DOHH2 (cell line): Measurements from ENCODE around the gene SPINK8.
A peak's percentile ranks its signal among the peaks of the same experiment; 100 is the strongest.

Source experiments
- H3F3A ChIP-seq: fragments of 200-600 bp; sonication (generic), shearing (Covaris generic); 2 replicates; pipeline ENCODE4 v1.6.0; 2016; ENCODE audit warnings: antibody characterized with exemption, mild to moderate bottlenecking; ENCODE audit not compliant: control insufficient read depth, insufficient read depth
- H3K27ac ChIP-seq: fragments of 200-600 bp; sonication (generic); 2 replicates; pipeline ENCODE4 v1.5.1; 2014; ENCODE audit warnings: low read depth, mild to moderate bottlenecking, low read length, moderate library complexity
- H3K27me3 ChIP-seq: fragments of 200-600 bp; sonication (generic); 2 replicates; pipeline ENCODE4 v1.6.1; 2014; ENCODE audit warnings: mild to moderate bottlenecking, low read length, mixed read lengths; ENCODE audit not compliant: control insufficient read depth
- H3K36me3 ChIP-seq: fragments of 200-600 bp; sonication (generic); 2 replicates; pipeline ENCODE4 v1.6.1; 2014; ENCODE audit warnings: mild to moderate bottlenecking, low read length, moderate library complexity, mixed read lengths; ENCODE audit not compliant: control insufficient read depth
- H3K4me1 ChIP-seq: fragments of 200-600 bp; sonication (generic); 2 replicates; pipeline ENCODE4 v1.6.1; 2014; ENCODE audit warnings: mild to moderate bottlenecking, low read length, mixed read lengths; ENCODE audit not compliant: control insufficient read depth
- H3K4me2 ChIP-seq: fragments of 200-600 bp; sonication (generic); 2 replicates; pipeline ENCODE4 v1.6.0; 2014; ENCODE audit warnings: mild to moderate bottlenecking, low read length, moderate library complexity
- H3K4me3 ChIP-seq: fragments of 200-600 bp; sonication (generic); 2 replicates; pipeline ENCODE4 v1.5.1; 2014; ENCODE audit warnings: mild to moderate bottlenecking, low read length, mixed read lengths
- H3K79me2 ChIP-seq: fragments of 200-600 bp; sonication (generic); 2 replicates; pipeline ENCODE4 v1.6.1; 2014; ENCODE audit warnings: mild to moderate bottlenecking, low read length, mixed read lengths; ENCODE audit not compliant: control insufficient read depth
- H3K9me2 ChIP-seq: fragments of 200-600 bp; sonication (generic); replicated peaks from 2 replicates; pipeline ENCODE4 v1.6.1; 2014; ENCODE audit warnings: mild to moderate bottlenecking, low read length, mixed read lengths; ENCODE audit not compliant: control insufficient read depth
- H3K9me3 ChIP-seq: fragments of 200-600 bp; sonication (generic); 2 replicates; pipeline ENCODE4 v1.6.1; 2014; ENCODE audit warnings: antibody characterized with exemption, low read length, mixed read lengths; ENCODE audit not compliant: control insufficient read depth, insufficient read depth
- H4K20me1 ChIP-seq: fragments of 200-600 bp; sonication (generic); 2 replicates; pipeline ENCODE4 v1.6.0; 2014; ENCODE audit warnings: low read depth, mild to moderate bottlenecking, antibody characterized with exemption, low read length, moderate library complexity; ENCODE audit not compliant: control insufficient read depth, insufficient read depth
- EZH2phosphoT487 ChIP-seq: fragments of 200-600 bp; sonication (generic); IDR thresholded peaks from 2 replicates; pipeline ENCODE4 v1.6.1; 2017; ENCODE audit warnings: borderline replicate concordance, mild to moderate bottlenecking, antibody characterized with exemption, low read length, moderate library complexity, mixed read lengths
- TF ChIP-seq, protein P1 (sequence below): fragments of 200-600 bp; sonication (generic); IDR thresholded peaks from one replicate; pipeline ENCODE4 v1.5.1; 2014; ENCODE audit warnings: antibody characterized with exemption, mild to moderate bottlenecking, low read depth, low read length; ENCODE audit not compliant: poor library complexity, severe bottlenecking

The SPINK8 gene

GRCh38 chr3:48275287-48276027 is 58.0 kb downstream of the SPINK8 start:
- H3K9me2 ChIP-seq = no peaks in the 10 kb centered on the region
- H3K9me3 ChIP-seq = no peaks in the 10 kb centered on the region
- no peak overlapping the region for H3K4me2 ChIP-seq
- no peak for TF ChIP-seq EZH2phosphoT487
- TF ChIP-seq, protein P1, sequence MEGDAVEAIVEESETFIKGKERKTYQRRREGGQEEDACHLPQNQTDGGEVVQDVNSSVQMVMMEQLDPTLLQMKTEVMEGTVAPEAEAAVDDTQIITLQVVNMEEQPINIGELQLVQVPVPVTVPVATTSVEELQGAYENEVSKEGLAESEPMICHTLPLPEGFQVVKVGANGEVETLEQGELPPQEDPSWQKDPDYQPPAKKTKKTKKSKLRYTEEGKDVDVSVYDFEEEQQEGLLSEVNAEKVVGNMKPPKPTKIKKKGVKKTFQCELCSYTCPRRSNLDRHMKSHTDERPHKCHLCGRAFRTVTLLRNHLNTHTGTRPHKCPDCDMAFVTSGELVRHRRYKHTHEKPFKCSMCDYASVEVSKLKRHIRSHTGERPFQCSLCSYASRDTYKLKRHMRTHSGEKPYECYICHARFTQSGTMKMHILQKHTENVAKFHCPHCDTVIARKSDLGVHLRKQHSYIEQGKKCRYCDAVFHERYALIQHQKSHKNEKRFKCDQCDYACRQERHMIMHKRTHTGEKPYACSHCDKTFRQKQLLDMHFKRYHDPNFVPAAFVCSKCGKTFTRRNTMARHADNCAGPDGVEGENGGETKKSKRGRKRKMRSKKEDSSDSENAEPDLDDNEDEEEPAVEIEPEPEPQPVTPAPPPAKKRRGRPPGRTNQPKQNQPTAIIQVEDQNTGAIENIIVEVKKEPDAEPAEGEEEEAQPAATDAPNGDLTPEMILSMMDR = no peak
- H3K27ac ChIP-seq = no peak overlapping the region
- H3K4me1 ChIP-seq = no peaks in the 10 kb centered on the region
- no peaks in the 10 kb centered on the region for H3K27me3 ChIP-seq
- H4K20me1 ChIP-seq = no peaks in the 10 kb centered on the region
- H3K79me2 ChIP-seq = no peaks in the 10 kb centered on the region
- H3F3A ChIP-seq = no peaks in the 10 kb centered on the region
- no peak overlapping the region for H3K4me3 ChIP-seq
- H3K36me3 ChIP-seq = peaks cover 7% of the 10 kb centered on the region; the same call in 1 of the 2 replicates

- Histone ChIP-seq H3K4me2 (no peak overlapping the region), H3K36me3 (peaks cover 17% of the 10 kb centered on the region), H3K9me2 (no peaks in the 10 kb centered on the region), H3F3A (no peaks in the 10 kb centered on the region), H3K9me3 (no peaks in the 10 kb centered on the region), H4K20me1 (no peaks in the 10 kb centered on the region), H3K4me1 (no peaks in the 10 kb centered on the region), H3K79me2 (no peaks in the 10 kb centered on the region), H3K4me3 (no peak overlapping the region), H3K27ac (no peak overlapping the region), H3K27me3 (no peaks in the 10 kb centered on the region)
- TF ChIP-seq EZH2phosphoT487 = no peak
These were observed 59.0 kb downstream of the SPINK8 start for GRCh38 chr3:48274452-48274851.

DNA sequence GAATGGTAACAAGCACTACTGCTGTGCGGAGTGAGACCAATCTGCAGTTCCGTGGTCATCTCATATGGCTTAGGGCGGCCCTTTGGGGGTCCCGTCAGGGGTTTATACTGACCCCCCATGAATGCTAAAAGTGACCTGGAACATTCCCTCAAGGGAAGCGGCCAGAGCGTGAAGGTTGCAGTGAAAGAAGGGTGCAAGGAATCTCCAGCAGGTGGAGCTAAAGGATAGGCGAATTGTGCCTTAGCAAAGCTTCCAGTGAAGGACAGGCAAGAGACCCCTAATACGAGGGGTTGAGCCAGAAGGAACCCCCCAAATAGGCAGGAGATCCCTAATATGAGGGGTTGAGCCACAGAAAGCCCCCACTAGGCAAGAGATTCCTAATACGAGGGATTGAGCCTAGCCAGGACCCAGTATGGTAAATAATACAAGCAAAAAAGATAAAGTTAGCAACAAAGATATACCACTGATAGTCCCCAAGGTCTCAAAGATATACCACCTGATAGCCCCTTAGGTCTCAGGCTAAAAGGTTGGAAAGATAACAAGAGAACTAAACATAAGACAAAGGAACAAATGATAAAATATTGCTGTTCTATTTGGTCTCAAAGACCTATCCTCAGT is 59.8 kb downstream of the SPINK8 start:
- Histone ChIP-seq H3K9me2 (no peaks in the 10 kb centered on the region), H3K9me3 (no peaks in the 10 kb centered on the region), H4K20me1 (no peaks in the 10 kb centered on the region), H3K4me3 (no peak overlapping the region), H3K4me2 (no peak overlapping the region), H3K4me1 (no peaks in the 10 kb centered on the region), H3K79me2 (no peaks in the 10 kb centered on the region), H3K27me3 (no peaks in the 10 kb centered on the region), H3F3A (no peaks in the 10 kb centered on the region), H3K27ac (no peak overlapping the region), H3K36me3 (peaks cover 24% of the 10 kb centered on the region)
- no peak for TF ChIP-seq EZH2phosphoT487
- TF ChIP-seq, protein P1 = peak; percentile 91
